GM21526 (cell line): ENCODE data around the gene SYNE3.

Experiments
- ATAC-seq: cut with Tn5 transposase; IDR thresholded peaks from one replicate; pipeline ENCODE4 v1.9.1; 2021; ENCODE audit warnings: moderate library complexity; ENCODE audit not compliant: unreplicated experiment, low FRiP score

SYNE3 gene, protein sequence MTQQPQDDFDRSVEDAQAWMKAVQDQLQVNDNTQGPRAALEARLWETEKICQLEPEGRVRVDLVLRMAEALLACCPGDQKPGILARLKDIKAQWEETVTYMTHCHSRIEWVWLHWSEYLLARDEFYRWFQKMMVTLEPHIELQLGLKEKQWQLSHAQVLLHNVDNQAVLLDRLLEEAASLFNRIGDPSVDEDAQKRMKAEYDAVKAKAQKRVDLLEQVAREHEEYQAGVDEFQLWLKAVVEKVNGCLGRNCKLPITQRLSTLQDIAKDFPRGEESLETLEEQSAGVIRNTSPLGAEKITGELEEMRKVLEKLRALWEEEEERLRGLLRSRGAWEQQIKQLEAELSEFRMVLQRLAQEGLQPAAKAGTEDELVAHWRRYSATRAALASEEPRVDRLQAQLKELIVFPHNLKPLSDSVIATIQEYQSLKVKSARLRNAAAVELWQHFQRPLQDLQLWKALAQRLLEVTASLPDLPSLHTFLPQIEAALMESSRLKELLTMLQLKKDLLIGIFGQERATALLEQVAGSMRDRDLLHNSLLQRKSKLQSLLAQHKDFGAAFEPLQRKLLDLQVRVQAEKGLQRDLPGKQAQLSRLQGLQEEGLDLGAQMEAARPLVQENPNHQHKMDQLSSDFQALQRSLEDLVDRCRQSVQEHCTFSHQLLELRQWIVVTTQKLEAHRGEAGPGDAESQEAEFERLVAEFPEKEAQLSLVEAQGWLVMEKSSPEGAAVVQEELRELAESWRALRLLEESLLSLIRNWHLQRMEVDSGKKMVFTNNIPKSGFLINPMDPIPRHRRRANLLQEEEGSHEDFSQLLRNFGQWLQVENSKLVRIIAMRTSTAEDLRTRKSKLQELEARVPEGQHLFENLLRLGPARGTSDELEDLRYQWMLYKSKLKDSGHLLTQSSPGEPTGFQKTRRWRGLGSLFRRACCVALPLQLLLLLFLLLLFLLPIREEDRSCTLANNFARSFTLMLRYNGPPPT

DNA sequence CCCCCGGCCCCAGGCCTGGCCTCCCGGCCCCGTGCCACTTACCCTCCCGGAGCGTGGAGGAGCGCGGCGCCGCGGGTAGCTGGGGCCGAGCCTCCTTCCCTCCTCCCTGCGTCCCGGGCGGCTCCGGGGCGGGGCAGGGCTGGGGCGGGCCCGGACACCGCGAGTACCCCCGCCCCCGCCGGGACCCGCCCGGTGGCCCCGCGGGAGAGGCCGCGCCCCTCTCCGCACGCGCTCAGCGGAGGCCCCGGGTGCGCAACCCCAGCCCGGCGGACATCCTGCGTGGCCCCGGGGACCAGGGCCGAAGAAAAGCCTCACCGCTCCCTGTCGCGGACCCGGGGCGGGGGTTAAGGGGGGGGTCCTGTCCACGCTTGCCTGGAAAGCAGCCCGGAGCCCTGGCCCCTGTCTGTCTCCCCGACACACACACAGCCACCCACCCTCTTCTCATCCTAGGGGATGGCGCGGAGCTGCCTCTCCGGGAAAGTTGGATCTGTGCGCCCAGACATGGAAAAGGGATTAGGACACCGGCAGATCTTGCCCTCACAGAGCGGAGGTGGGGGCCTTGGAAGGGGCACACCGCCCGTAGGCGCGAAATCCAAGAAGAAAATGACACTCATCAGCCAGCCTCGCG lies at the start of gene SYNE3:
Gene SYNE3, minus strand, starts transcription at position 97 of the 628 bp plus-strand sequence. CDS start 40,829 bp downstream, outside the sequence.
- ATAC-seq, result peak; percentile 39

DNA sequence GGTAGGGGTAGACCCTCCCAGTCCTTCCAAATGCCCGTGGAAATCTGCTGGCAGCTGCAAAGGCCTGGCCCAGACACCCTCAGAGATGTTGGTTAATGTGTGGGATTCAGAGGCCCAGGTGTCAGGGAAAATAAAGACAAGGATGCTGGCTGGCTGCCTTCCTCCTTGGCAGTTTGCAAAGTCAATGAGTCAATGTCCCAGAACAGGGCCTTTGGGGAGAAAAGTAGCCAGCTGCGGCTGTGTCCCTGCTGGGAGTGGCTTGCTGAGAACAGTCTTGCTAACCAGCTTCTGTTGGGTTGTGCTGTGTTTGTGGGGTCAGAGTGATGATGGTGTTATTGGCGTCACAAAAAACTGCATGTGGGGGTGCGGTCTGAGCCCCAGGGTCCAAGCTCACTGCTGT lies 47.6 kb upstream of the SYNE3 start:
- ATAC-seq, result no peak

DNA sequence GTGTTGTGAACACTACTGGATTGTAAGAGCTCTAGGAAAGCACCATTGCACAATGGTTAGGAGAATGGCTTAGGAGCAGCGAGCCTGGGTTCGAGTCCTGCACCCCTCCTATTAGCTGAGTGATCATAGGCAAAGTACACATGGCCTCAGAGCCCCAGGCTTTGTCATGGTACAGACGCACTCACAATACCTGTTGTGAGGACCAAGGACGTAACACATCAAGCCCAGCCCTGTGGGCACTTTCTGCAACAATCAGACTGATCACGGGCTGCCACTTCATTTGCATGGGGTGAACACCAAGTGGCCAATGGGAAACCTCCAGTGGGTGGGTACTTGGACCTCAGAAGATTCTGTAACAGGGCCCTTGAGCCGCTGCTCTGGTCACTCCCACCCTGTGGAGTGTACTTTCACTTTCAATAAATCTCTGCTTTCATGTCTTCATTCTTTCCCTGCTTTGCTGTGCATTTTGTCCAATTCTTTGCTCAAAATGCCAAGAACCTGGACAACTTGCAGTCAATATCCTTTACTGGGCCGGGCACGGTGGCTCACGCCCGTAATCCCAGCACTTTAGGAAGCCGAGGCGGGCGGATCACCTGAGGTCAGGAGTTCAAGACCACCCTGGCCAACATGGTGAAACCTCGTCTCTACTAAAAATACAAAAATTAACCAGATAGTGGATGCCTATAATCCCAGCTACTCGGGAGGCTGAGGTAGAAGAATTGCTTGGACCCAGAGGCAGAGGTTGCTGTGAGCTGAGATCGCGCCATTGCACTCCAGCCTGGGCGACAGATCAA lies 46.6 kb upstream of the SYNE3 start:
- no peak for ATAC-seq

- ATAC-seq, result peak; percentile 88
Observed at GRCh38 chr14:95561001-95561412, 44.6 kb upstream of the SYNE3 start.

DNA sequence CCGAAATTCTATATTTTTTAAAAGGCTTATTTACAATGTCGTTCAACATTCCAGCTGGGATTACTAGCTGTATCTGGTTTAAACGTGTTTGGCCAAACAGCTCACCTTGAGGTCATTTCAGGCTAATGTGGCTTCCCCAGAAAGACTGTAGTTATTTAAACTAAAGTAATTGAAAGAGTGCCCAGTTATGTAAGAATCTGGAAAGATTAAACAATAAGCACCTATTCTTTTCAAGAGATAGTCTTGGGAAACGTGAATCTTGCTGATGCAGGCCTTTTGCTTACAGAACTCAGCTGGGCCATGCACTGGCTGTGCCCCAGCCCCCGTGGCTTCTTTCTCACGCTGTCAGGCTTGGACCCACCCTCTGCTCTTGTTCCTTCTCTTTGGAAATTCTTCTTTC lies 42.8 kb upstream of the SYNE3 start:
- no peak for ATAC-seq

DNA sequence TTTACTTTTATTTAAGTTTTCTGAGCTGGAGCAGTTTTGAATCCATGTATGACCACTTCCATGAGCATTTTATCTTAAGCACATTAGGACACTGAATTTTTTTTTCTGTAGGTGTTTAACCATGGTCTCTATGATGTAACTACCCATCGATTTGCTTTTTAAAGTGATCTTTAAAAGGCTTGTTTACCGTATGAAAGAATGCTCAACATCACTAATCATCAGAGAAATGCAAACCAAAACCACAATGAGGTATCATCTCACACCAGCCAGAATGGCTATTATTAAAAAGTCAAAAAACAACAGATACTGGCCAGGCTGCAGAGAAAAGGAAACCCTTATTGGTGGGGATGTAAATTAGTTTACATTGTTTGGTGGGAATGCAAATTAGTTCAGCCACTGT lies 41.4 kb upstream of the SYNE3 start:
- no peak for ATAC-seq

DNA sequence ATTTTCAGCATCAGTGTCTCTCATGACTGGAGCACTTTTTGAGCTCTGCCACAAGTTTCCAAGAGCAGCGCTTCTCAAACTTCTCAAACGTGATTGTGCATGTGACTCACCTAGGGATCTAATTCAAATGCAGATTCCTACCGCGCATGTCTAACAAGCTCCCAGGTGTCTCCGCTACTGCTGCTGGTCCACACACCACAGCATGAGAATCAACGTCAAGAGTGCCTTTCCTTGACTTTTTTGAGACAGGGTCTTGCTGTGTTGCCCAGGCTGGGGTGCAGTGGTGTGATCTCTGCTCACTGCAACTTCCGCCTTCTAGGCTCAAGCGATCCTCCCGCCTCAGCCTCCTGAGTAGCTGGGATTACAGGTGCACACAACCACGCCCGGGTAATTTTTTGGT lies 40.8 kb upstream of the SYNE3 start:
- no peak for ATAC-seq

DNA sequence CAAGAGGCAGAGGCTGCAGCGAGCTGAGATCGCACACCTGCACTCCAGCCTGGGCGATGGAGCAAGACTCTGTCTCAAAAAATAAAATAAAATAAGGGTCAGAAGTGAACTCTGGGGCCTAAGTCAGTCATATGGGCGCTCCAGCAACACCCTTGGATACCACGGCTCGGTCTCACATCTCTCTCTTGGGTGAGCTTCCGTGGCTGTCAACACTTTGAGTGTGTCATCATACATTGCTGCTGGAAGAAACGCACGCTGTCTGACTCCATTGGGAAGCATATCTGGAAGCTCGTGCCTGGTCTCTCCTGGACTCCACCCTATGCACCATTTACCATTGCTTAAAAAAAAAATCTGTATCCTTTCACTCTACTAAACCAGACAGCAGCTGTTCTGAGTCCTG lies 38.6 kb upstream of the SYNE3 start:
- no peak for ATAC-seq

- ATAC-seq, result no peak
Observed at GRCh38 chr14:95553141-95553540, 36.7 kb upstream of the SYNE3 start.

DNA sequence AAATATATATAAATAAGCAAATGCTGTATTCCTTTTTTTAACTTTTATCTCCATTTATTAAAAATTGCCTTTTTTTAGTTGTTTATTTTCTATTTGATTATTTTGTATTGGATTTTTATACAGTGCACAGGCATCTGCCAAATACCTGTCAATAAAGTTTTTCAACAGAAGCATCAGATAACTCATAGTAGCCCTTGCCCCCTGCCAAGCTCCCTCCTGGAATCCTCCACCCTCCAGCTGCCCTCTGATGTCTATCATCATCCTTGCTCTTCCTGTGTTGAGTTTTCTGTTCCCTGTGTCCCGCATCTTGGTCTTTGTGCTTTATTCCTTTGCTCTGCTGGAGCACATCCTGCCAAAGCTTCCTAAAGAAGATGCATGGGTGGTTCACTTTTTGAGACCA lies 35.0 kb upstream of the SYNE3 start:
- ATAC-seq, result no peak

DNA sequence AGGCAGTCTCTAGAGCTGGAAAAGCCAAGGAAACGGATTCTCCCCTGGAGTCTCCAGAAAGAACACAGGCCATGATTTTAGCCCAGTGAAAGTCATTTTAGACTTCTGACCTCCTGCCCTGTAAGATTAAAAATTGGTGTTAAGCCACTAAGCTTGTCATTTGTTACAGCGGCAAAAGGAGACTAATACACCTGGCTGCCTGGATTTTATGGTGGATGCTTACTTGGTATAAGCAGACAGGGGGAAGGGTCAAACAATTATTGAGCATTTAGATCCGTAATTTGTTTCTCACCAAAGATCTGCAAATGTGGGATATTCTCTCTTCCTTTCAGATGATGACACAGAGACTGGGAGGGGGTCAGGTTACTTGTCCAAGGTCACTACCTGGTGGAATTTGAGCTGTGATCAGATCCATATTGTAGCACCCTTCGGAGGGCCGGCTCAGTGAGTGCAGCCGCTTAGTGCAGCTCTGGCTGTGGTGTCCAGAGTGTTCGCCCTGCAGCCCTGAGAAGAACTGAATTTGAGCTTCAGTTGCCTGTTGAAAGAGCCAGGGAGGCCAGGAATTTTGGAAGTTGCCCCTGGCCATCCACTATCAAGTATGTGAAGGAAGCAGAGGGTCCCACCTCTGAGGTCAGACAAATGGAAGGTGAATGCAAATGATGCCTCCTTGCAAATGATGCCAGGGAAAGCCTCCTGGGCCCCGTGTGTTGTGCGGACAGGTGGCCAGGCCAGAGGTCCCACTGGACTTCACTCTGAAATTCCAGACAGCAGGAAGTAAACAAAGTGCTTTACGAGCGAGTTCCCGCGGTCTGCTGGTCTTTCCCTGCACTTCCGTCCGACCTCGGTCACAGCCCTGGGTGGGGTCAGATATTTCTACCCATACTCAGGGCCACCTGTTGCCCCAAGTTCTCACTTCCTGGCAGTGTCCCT lies 33.5 kb upstream of the SYNE3 start:
- no peak for ATAC-seq

GRCh38 chr14:95548328-95548929 lies 32.0 kb upstream of the SYNE3 start:
- no peak for ATAC-seq

DNA sequence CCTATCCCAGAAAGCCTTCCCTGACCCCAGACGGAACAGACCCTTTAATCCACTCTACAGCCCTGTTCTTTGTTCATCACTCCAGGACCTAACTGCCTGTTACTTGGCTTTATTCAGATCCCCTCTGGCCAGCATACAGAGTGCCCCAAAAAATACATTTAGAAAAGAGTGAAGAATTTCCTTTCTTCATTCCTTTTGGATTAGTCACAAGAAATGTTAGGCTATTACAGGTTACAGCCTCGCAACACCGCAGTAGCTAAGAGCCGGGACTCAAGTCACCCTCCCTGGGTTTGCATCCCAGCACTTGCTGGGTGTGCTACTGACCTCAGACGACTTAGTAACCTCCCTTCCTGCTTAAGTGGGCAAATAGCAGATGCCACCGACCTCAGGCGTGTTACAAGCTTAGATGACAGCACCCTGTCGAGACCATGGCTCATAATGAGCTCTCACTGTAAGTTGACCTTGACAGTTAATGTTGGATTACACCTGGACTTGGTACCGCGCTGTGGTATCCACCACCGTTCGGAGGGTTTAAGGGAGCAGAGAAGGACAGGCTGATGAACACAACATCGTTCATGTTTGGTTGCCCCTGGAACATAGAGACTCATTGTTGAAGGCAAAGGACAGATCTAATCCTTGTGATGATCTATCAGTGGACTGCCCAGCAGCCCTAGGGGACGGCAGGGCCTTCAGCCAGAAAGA lies 31.3 kb upstream of the SYNE3 start:
- ATAC-seq, result no peak

DNA sequence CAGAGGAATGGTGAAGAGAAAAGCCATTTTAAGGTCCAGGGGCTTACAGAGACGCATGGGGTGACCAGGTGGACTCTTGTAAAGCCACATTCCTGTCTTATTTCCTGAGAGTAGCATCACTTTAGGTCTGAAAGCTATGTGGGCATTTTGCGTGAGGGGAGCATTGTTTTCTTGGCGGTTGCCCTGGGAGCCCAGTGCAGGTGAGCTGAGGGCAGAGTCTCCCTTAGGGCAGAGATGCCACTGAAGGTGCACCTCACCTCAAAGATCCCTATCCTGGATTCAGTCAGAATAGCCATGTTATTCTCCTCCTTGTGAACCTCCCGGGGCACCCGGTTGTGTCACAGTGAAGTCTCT lies 30.8 kb upstream of the SYNE3 start:
- no peak for ATAC-seq

DNA sequence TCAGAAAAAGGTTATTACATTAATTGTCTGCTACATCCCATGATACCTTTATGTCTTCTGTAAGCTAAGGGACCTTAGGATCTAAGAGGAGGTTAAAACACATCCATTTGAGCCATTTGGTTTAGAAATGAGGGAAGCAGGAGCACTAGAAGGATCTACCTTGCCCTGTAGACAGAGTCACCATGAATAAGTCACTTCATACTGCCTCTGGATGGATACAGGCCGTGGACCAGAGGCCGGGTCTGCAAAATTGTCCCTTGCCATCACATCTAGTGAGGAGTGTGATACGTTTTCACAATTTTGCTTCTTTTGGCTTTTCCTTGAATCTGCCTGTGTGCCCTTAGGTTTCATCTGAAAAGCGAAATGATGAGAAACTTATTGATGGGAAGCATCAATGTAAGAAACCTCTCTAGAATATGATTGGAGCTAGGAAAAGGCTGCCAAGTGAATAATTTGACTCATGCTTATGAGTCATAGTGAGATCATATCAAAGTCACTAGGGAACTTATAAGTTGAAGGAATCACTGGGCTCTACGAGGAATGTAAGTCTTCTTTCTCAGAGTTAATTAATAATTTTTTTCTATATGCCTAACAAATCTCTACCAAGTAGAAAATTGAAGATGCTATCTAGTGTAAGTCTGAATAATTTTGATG lies 29.2 kb upstream of the SYNE3 start:
- ATAC-seq, result no peak

GRCh38 chr14:95544588-95544987 lies 28.1 kb upstream of the SYNE3 start:
- ATAC-seq, result no peak

DNA sequence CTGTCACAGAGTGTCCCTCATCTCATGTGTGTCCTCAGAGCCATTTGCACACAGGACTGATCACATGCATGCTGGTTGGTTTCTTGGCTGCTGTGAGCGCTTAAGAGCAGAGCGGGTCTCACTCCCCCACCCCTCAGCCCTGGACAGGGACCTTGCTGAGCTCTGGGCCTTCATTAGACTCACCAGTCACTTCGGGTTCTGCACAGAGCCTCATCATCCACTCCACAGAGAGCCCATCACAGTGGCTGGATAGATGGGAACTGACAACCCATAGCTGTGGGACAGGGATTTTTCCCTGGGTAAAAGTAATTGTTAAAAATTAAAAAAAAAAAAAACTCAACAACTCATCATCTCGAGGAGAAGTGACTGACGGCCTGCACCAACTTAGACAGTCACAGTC lies 26.6 kb upstream of the SYNE3 start:
- ATAC-seq, result no peak
